WTC11 (cell line): Measurements from ENCODE around the gene ZNF521. TPM values are rescaled to one million over a fixed set of nuclear protein-coding genes. Genes with fewer than 3 reads are reported as not detected.

Experiments used
- ATAC-seq: fragments of 200-7000 bp; cut with Tn5 transposase; 2 replicates; pipeline ENCODE4 v1.10.0; 2021; ENCODE audit warnings: mild to moderate bottlenecking, moderate library complexity
- CTCF ChIA-PET: fragments of 300-600 bp; sonication (Branson Sonifier 250); formaldehyde crosslinking; loops from one replicate; lab custom pipeline; 2021; ENCODE audit warnings: antibody characterized with exemption; lab: Charles Lee
- POLR2A ChIA-PET: fragments of 350-600 bp; sonication (Branson Sonifier 250); formaldehyde crosslinking; loops from one replicate; lab custom pipeline; 2021; ENCODE audit warnings: antibody characterized with exemption; lab: Charles Lee
- DNase-seq: peaks from one replicate; pipeline ENCODE4 v3.0.0; 2021; ENCODE audit warnings: low spot score
- H3K27ac Mint-ChIP-seq: 2 replicates; pipeline ENCODE4 v1.8.0; 2021; ENCODE audit warnings: mixed read lengths
- H3K27me3 Mint-ChIP-seq: 2 replicates; pipeline ENCODE4 v1.8.0; 2021; ENCODE audit warnings: low read depth, mild to moderate bottlenecking, moderate library complexity, mixed read lengths
- H3K36me3 Mint-ChIP-seq: 2 replicates; pipeline ENCODE4 v1.8.0; 2021; ENCODE audit warnings: mixed read lengths
- H3K4me1 Mint-ChIP-seq: 2 replicates; pipeline ENCODE4 v1.8.0; 2022; ENCODE audit warnings: mixed read lengths
- H3K4me3 Mint-ChIP-seq: 2 replicates; pipeline ENCODE4 v1.8.0; 2021; ENCODE audit warnings: mild to moderate bottlenecking, moderate library complexity, mixed read lengths
- H3K9me3 Mint-ChIP-seq: 2 replicates; pipeline ENCODE4 v1.8.0; 2021; ENCODE audit warnings: mixed read lengths
- ARID4B ChIP-seq: sonication (generic); formaldehyde crosslinking; IDR thresholded peaks from 2 replicates; pipeline ENCODE4 v1.8.0; 2023; ENCODE audit warnings: missing genetic modification reagents, mild to moderate bottlenecking, borderline replicate concordance
- ATF1 ChIP-seq: sonication (generic); formaldehyde crosslinking; IDR thresholded peaks from 2 replicates; pipeline ENCODE4 v1.8.1; 2023; ENCODE audit warnings: mild to moderate bottlenecking, moderate library complexity, missing genetic modification reagents
- ERG ChIP-seq: fragments of 250-450 bp; sonication (Bioruptor Pico); IDR thresholded peaks from 2 replicates; pipeline ENCODE4 v1.8.0; 2021; ENCODE audit warnings: mild to moderate bottlenecking
- GRHL2 ChIP-seq: fragments of 250-450 bp; sonication (Bioruptor Pico); IDR thresholded peaks from 2 replicates; pipeline ENCODE4 v1.8.0; 2022; ENCODE audit warnings: mild to moderate bottlenecking, moderate library complexity; ENCODE audit not compliant: insufficient replicate concordance, severe bottlenecking
- IRF2 ChIP-seq: sonication (generic); formaldehyde crosslinking; IDR thresholded peaks from 2 replicates; pipeline ENCODE4 v1.8.0; 2022; ENCODE audit warnings: low read depth, missing genetic modification reagents, borderline replicate concordance
- NFATC4 ChIP-seq: fragments of 250-450 bp; sonication (Bioruptor Pico); IDR thresholded peaks from 2 replicates; pipeline ENCODE4 v1.9.0; 2021; ENCODE audit warnings: mild to moderate bottlenecking
- NR3C1 ChIP-seq: sonication (generic); formaldehyde crosslinking; conservative IDR thresholded peaks from 2 replicates; pipeline ENCODE4 v1.8.1; 2023; ENCODE audit warnings: low read depth, mild to moderate bottlenecking, missing genetic modification reagents
- OVOL2 ChIP-seq: fragments of 250-450 bp; sonication (Bioruptor Pico); IDR thresholded peaks from 2 replicates; pipeline ENCODE4 v1.9.0; 2021; ENCODE audit warnings: mild to moderate bottlenecking, borderline replicate concordance
- PRRX2 ChIP-seq: fragments of 250-450 bp; sonication (Bioruptor Pico); IDR thresholded peaks from 2 replicates; pipeline ENCODE4 v1.8.0; 2021; ENCODE audit warnings: mild to moderate bottlenecking
- ZNF219 ChIP-seq: sonication (generic); formaldehyde crosslinking; IDR thresholded peaks from 2 replicates; pipeline ENCODE4 v1.8.0; 2023; ENCODE audit warnings: missing genetic modification reagents, mild to moderate bottlenecking, borderline replicate concordance
- ZNF416 ChIP-seq: fragments of 250-450 bp; sonication (Bioruptor Pico); IDR thresholded peaks from 2 replicates; pipeline ENCODE4 v1.9.0; 2021; ENCODE audit warnings: mild to moderate bottlenecking, inconsistent platforms
- ZNF512 ChIP-seq: sonication (generic); formaldehyde crosslinking; IDR thresholded peaks from 2 replicates; pipeline ENCODE4 v1.8.1; 2022; ENCODE audit warnings: missing genetic modification reagents, borderline replicate concordance
- ZNF671 ChIP-seq: fragments of 250-450 bp; sonication (Bioruptor Pico); IDR thresholded peaks from 2 replicates; pipeline ENCODE4 v1.8.0; 2021; ENCODE audit warnings: mild to moderate bottlenecking
- total RNA-seq: library from RNA; stranded (reverse); gene quantifications from 3 replicates; pipeline ENCODE4 v1.2.3, GENCODE V29; 2021
- TF ChIP-seq, protein P1 (sequence below): fragments of 250-450 bp; sonication (Bioruptor Pico); IDR thresholded peaks from 2 replicates; pipeline ENCODE4 v2.1.2; 2022; ENCODE audit warnings: mild to moderate bottlenecking, moderate library complexity
- TF ChIP-seq, protein P2 (sequence below): sonication (generic); formaldehyde crosslinking; IDR thresholded peaks from 2 replicates; pipeline ENCODE4 v1.8.1; 2023; ENCODE audit warnings: mild to moderate bottlenecking, missing genetic modification reagents
- TF ChIP-seq, protein P3 (sequence below): sonication (generic); formaldehyde crosslinking; IDR thresholded peaks from 2 replicates; pipeline ENCODE4 v1.8.0; 2022; ENCODE audit warnings: mild to moderate bottlenecking, missing genetic modification reagents
- TF ChIP-seq, protein P4 (sequence below): sonication (generic); formaldehyde crosslinking; IDR thresholded peaks from 2 replicates; pipeline ENCODE4 v1.8.1; 2022; ENCODE audit warnings: mild to moderate bottlenecking, missing genetic modification reagents, moderate library complexity, borderline replicate concordance

The ZNF521 gene
- total RNA-seq, 1 experiment from 2014 or later = 15.3 TPM

DNA sequence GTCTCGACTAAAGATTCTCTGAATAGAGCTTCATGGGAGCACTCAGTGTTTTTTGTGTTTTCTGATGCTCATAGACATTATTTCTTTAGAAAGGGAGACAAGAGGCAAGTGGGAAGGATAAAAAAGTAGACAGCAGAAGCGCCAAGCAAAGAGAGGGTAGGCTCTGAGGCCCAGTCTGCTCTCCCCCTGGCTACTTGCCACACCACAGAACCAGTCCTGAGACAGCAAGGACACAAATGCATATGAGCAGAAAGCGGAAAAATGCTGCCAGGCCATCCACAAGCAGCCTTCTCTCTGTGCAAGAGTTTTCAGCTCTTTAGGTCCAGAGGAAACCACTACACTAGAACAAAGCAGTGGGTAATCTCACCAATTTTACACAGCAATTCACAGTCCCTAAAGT, 285.4 kb downstream of the ZNF521 start (continued):
- no peak for TF ChIP-seq ARID4B

DNA sequence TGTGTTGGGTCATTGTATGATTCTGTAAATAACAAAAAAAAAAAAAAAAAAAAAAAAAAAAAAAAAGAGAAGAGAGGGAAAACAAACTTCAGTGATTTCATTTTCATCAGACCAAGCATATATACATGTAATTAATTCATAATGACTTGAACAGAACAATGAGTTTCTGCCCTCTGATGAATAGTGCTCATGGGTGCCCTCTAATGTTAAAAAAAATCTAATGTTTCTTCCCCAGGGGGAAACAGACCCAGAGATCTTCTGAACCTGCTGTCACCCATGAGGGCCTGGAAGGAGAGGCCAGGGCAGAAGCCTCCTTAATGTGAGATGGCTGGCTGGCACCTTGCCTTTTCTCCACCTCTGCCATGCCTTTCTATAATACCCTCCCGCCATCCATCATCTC, 289.2 kb downstream of the ZNF521 start:
- POLR2A ChIA-PET = no interaction called here
- Mint-ChIP-seq H3K9me3 (no peaks in the 10 kb centered on the region), H3K27ac (no peak overlapping the region), H3K27me3 (no peaks in the 10 kb centered on the region), H3K4me3 (no peak overlapping the region)
- DNase-seq (no peak), ATAC-seq (peak; percentile 32; the same call in 1 of the 2 replicates)
- CTCF ChIA-PET = no interaction called here
- TF ChIP-seq PRRX2 (CRISPR knock-in tag) (no peak), ZNF512 (CRISPR knock-in tag) (no peak), NR3C1 (CRISPR knock-in tag) (no peak), GRHL2 (CRISPR knock-in tag) (no peak), ZNF219 (CRISPR knock-in tag) (no peak), ATF1 (CRISPR knock-in tag) (no peak), IRF2 (no peak), ERG (CRISPR knock-in tag) (no peak), OVOL2 (CRISPR knock-in tag) (no peak), ZNF416 (CRISPR knock-in tag) (no peak), NFATC4 (CRISPR knock-in tag) (no peak), ZNF671 (CRISPR knock-in tag) (no peak)
- TF ChIP-seq, protein P1, sequence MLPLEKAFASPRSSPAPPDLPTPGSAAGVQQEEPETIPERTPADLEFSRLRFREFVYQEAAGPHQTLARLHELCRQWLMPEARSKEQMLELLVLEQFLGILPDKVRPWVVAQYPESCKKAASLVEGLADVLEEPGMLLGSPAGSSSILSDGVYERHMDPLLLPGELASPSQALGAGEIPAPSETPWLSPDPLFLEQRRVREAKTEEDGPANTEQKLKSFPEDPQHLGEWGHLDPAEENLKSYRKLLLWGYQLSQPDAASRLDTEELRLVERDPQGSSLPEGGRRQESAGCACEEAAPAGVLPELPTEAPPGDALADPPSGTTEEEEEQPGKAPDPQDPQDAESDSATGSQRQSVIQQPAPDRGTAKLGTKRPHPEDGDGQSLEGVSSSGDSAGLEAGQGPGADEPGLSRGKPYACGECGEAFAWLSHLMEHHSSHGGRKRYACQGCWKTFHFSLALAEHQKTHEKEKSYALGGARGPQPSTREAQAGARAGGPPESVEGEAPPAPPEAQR = no peak
- TF ChIP-seq, protein P2, sequence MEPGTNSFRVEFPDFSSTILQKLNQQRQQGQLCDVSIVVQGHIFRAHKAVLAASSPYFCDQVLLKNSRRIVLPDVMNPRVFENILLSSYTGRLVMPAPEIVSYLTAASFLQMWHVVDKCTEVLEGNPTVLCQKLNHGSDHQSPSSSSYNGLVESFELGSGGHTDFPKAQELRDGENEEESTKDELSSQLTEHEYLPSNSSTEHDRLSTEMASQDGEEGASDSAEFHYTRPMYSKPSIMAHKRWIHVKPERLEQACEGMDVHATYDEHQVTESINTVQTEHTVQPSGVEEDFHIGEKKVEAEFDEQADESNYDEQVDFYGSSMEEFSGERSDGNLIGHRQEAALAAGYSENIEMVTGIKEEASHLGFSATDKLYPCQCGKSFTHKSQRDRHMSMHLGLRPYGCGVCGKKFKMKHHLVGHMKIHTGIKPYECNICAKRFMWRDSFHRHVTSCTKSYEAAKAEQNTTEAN (CRISPR knock-in tag) = no peak
- TF ChIP-seq, protein P3, sequence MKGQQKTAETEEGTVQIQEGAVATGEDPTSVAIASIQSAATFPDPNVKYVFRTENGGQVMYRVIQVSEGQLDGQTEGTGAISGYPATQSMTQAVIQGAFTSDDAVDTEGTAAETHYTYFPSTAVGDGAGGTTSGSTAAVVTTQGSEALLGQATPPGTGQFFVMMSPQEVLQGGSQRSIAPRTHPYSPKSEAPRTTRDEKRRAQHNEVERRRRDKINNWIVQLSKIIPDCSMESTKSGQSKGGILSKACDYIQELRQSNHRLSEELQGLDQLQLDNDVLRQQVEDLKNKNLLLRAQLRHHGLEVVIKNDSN (CRISPR knock-in tag) = no peak
- TF ChIP-seq, protein P4, sequence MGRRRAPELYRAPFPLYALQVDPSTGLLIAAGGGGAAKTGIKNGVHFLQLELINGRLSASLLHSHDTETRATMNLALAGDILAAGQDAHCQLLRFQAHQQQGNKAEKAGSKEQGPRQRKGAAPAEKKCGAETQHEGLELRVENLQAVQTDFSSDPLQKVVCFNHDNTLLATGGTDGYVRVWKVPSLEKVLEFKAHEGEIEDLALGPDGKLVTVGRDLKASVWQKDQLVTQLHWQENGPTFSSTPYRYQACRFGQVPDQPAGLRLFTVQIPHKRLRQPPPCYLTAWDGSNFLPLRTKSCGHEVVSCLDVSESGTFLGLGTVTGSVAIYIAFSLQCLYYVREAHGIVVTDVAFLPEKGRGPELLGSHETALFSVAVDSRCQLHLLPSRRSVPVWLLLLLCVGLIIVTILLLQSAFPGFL (CRISPR knock-in tag) = no peak
- TF ChIP-seq, all 79 proteins: peak for 0
- Mint-ChIP-seq H3K4me1 (no peaks in the 10 kb centered on the region), H3K36me3 (no peaks in the 10 kb centered on the region)
